Measurements from ENCODE around the gene CTIF.
A peak's percentile ranks its signal among the peaks of the same experiment; 100 is the strongest.

Gene CTIF

GRCh38 chr18:48819781-48820482 lies 281.1 kb downstream of the CTIF start:
- no peak for DNase-seq (ENCODE audit: low spot score)

GRCh38 chr18:48820483-48821250 lies 281.8 kb downstream of the CTIF start:
- no peak for DNase-seq (ENCODE audit: low spot score)

- DNase-seq (ENCODE audit: low spot score) = no peak
These were observed 282.4 kb downstream of the CTIF start for GRCh38 chr18:48821251-48821590.

- no peak for DNase-seq (ENCODE audit: low spot score)
These were observed 283.0 kb downstream of the CTIF start for GRCh38 chr18:48821845-48822244.

GRCh38 chr18:48824231-48824970 lies 285.6 kb downstream of the CTIF start:
- DNase-seq (ENCODE audit: low spot score) = no peak

- DNase-seq (ENCODE audit: low spot score) = no peak
These were observed 286.4 kb downstream of the CTIF start for GRCh38 chr18:48825101-48825745.

GRCh38 chr18:48826271-48826670 lies 287.4 kb downstream of the CTIF start:
- no peak for DNase-seq (ENCODE audit: low spot score)

GRCh38 chr18:48826806-48827205 lies 288.0 kb downstream of the CTIF start:
- DNase-seq (ENCODE audit: low spot score) = no peak

GRCh38 chr18:48827291-48828193 lies 288.7 kb downstream of the CTIF start:
- DNase-seq (ENCODE audit: low spot score) = no peak

- DNase-seq (ENCODE audit: low spot score) = no peak
These were observed 289.3 kb downstream of the CTIF start for GRCh38 chr18:48828194-48828545.

GRCh38 chr18:48828691-48829442 lies 290.0 kb downstream of the CTIF start:
- DNase-seq (ENCODE audit: low spot score) = peak; percentile 33

GRCh38 chr18:48829443-48830149 lies 290.8 kb downstream of the CTIF start:
- DNase-seq (ENCODE audit: low spot score) = no peak

GRCh38 chr18:48831113-48831759 lies 292.4 kb downstream of the CTIF start:
- DNase-seq (ENCODE audit: low spot score) = no peak

- DNase-seq (ENCODE audit: low spot score) = no peak
These were observed 293.0 kb downstream of the CTIF start for GRCh38 chr18:48831802-48832201.

GRCh38 chr18:48832938-48833700 lies 294.3 kb downstream of the CTIF start:
- no peak for DNase-seq (ENCODE audit: low spot score)

- DNase-seq (ENCODE audit: low spot score) = no peak
These were observed 295.0 kb downstream of the CTIF start for GRCh38 chr18:48833701-48834412.

- no peak for DNase-seq (ENCODE audit: low spot score)
These were observed 295.7 kb downstream of the CTIF start for GRCh38 chr18:48834413-48835031.

GRCh38 chr18:48835119-48835518 lies 296.3 kb downstream of the CTIF start:
- DNase-seq (ENCODE audit: low spot score) = no peak

Measured in hematopoietic multipotent progenitor cell treated with erythropoietin and hydrocortisone succinate and interleukin-3 and kit ligand, for 15 days (in vitro differentiated cells).